Endothelial cell of umbilical vein (primary cell): Measurements from ENCODE around the gene RNF150. TPM values are rescaled to one million over a fixed set of nuclear protein-coding genes. Genes with fewer than 3 reads are reported as not detected.

ENCODE experiments used
- BruUV-seq: library from RNA; stranded (reverse); fragments of 400-500 nt; replicated peaks from 2 replicates; lab custom pipeline; 2021; lab: Mats Ljungman, UMichigan
- CTCF ChIA-PET: fragments of 300-600, 350-600 bp; sonication (Branson Sonifier 250); formaldehyde crosslinking; loops from one replicate; lab custom pipeline; 2021; ENCODE audit warnings: antibody characterized with exemption, inconsistent platforms; lab: Charles Lee
- POLR2A ChIA-PET: fragments of 300-600, 350-600 bp; sonication (Branson Sonifier 250); formaldehyde crosslinking; loops from one replicate; lab custom pipeline; 2021; ENCODE audit warnings: antibody characterized with exemption, inconsistent platforms; lab: Charles Lee
- DNase-seq: peaks from one replicate; pipeline ENCODE4 v3.0.0-alpha.2; 2011; ENCODE audit warnings: low read depth, low spot score
- FAIRE-seq: peaks from 2 replicates; lab custom pipeline; 2011; peaks lifted over from hg19 to GRCh38; lab: Jason Lieb, UNC
- H2AFZ ChIP-seq: 2 replicates; pipeline ENCODE4 v1.6.0; 2012; ENCODE audit warnings: low read depth, low read length, control low read depth, inconsistent platforms
- H3K27ac ChIP-seq: 2 replicates; pipeline ENCODE4 v1.5.1; 2011; ENCODE audit warnings: low read depth, mild to moderate bottlenecking, control low read depth, low read length, moderate library complexity; ENCODE audit not compliant: insufficient read depth
- H3K27me3 ChIP-seq, 2 experiments: 2 replicates each; pipeline versions ENCODE4 v1.6.0 to v1.6.1; 2011; ENCODE audit warnings: low read length in 2 of 2, mixed read lengths in 1 of 2; ENCODE audit not compliant: control insufficient read depth in 2 of 2, insufficient read depth in 2 of 2
- H3K36me3 ChIP-seq, 2 experiments: 2 replicates in 1 of 2; 3 replicates in 1 of 2; pipeline ENCODE4 v1.5.1; 2011; ENCODE audit warnings: low read length in 2 of 2, mild to moderate bottlenecking in 1 of 2, moderate library complexity in 1 of 2; ENCODE audit not compliant: control insufficient read depth in 2 of 2, insufficient read depth in 2 of 2; ENCODE audit errors: extremely low read depth in 1 of 2
- H3K4me1 ChIP-seq: 3 replicates; pipeline ENCODE4 v1.5.1; 2011; ENCODE audit warnings: mild to moderate bottlenecking, low read length; ENCODE audit not compliant: control insufficient read depth, insufficient read depth; ENCODE audit errors: extremely low read depth
- H3K4me2 ChIP-seq: 2 replicates; pipeline ENCODE4 v1.6.1; 2011; ENCODE audit warnings: low read length, control low read depth, mixed read lengths; ENCODE audit not compliant: insufficient read depth
- H3K4me3 ChIP-seq, 3 experiments: fragments of 200-600 bp in 1 of 3; sonication (generic), shearing (Covaris generic) in 1 of 3; replicated peaks in 1 of 3; 2 replicates each; pipeline ENCODE4 v1.5.1; 2011 to 2016; ENCODE audit warnings: control low read depth in 3 of 3, low read length in 3 of 3, mild to moderate bottlenecking in 2 of 3, inconsistent platforms in 1 of 3, low read depth in 1 of 3, moderate library complexity in 1 of 3; ENCODE audit not compliant: insufficient read depth in 1 of 3
- H3K79me2 ChIP-seq: 2 replicates; pipeline ENCODE4 v1.6.0; 2012; ENCODE audit warnings: low read length, inconsistent platforms; ENCODE audit not compliant: control insufficient read depth, insufficient read depth
- H3K9ac ChIP-seq: replicated peaks from 2 replicates; pipeline ENCODE3; 2011; ENCODE audit warnings: low read length, control low read depth; ENCODE audit not compliant: insufficient read depth; ENCODE audit errors: extremely low read depth
- H3K9me1 ChIP-seq: replicated peaks from 3 replicates; pipeline ENCODE4 v1.6.0; 2011; ENCODE audit warnings: mild to moderate bottlenecking, low read length; ENCODE audit not compliant: control insufficient read depth, insufficient read depth; ENCODE audit errors: extremely low read depth
- H3K9me3 ChIP-seq: replicated peaks from 2 replicates; pipeline ENCODE4 v1.5.1; 2012; ENCODE audit warnings: low read length, inconsistent platforms; ENCODE audit not compliant: control insufficient read depth, insufficient read depth
- H4K20me1 ChIP-seq: replicated peaks from 2 replicates; pipeline ENCODE3; 2011; ENCODE audit warnings: mild to moderate bottlenecking, low read length; ENCODE audit not compliant: control insufficient read depth, insufficient read depth; ENCODE audit errors: extremely low read depth
- CTCF ChIP-seq, 2 donors: IDR thresholded peaks; 1 replicate in 1 of 2; 2 replicates in 1 of 2; pipeline ENCODE4 v1.5.1; 2011; ENCODE audit warnings: low read length in 2 of 2, mild to moderate bottlenecking in 2 of 2, moderate library complexity in 2 of 2, control low read depth in 1 of 2, inconsistent platforms in 1 of 2, low read depth in 1 of 2; ENCODE audit not compliant: insufficient read depth in 1 of 2; ENCODE audit errors: extremely low read depth in 1 of 2
- EZH2 ChIP-seq: IDR thresholded peaks from 2 replicates; pipeline ENCODE4 v1.6.1; 2012; ENCODE audit warnings: borderline replicate concordance, low read depth, mild to moderate bottlenecking, moderate library complexity, low read length, inconsistent platforms; ENCODE audit not compliant: severe bottlenecking
- FOS ChIP-seq: IDR thresholded peaks from 2 replicates; pipeline ENCODE4 v1.6.1; 2011; ENCODE audit warnings: mild to moderate bottlenecking, low read length, moderate library complexity, borderline replicate concordance; ENCODE audit not compliant: insufficient read depth
- GATA2 ChIP-seq: IDR thresholded peaks from 2 replicates; pipeline ENCODE4 v1.7.0; 2011; ENCODE audit warnings: low read depth, mild to moderate bottlenecking, moderate library complexity, mixed read lengths, low read length; ENCODE audit not compliant: insufficient read length, insufficient read depth
- JUN ChIP-seq: IDR thresholded peaks from 2 replicates; pipeline ENCODE4 v1.6.1; 2011; ENCODE audit warnings: borderline replicate concordance, low read depth; ENCODE audit not compliant: insufficient read length, insufficient read depth
- MAX ChIP-seq: IDR thresholded peaks from 2 replicates; pipeline ENCODE4 v1.6.1; 2011; ENCODE audit not compliant: insufficient read depth, insufficient read length
- MYC ChIP-seq: IDR thresholded peaks from one replicate; pipeline ENCODE4 v1.6.1; 2011; ENCODE audit warnings: mild to moderate bottlenecking, low read depth, low read length
- POLR2A ChIP-seq: IDR thresholded peaks from 2 replicates; pipeline ENCODE4 v1.6.1; 2012; ENCODE audit warnings: low read depth, mild to moderate bottlenecking, control low read depth, low read length
- POLR2AphosphoS5 ChIP-seq: IDR thresholded peaks from 2 replicates; pipeline ENCODE4 v1.6.1; 2012; ENCODE audit warnings: low read depth, mild to moderate bottlenecking, control low read depth, low read length, moderate library complexity; ENCODE audit not compliant: insufficient read depth
- dilution Hi-C: fragments of 300-500 bp; cut with MboI; formaldehyde crosslinking; loops from one replicate; pipeline ENCODE4 v1.15.0; 2019; ENCODE audit warnings: low sequenced_read_pairs; ENCODE audit not compliant: extremely low pct_ligation_motif_present
- intact Hi-C: fragments of 100-400 bp; cut with micrococcal nuclease; formaldehyde crosslinking; loops from one replicate; pipeline ENCODE4 v1.10.0; 2022
- polyA plus RNA-seq, 4 experiments: library from polyadenylated mRNA; depleted of rRNA in 3 of 4; stranded (reverse) in 3 of 4; unstranded in 1 of 4; fragments of >200 nt; gene quantifications; 2 replicates each; pipeline versions ENCODE4 v1.2.1 to v1.2.3, GENCODE V29; 2011 to 2012; ENCODE audit warnings: missing spikeins in 1 of 4
- total RNA-seq: library from RNA; stranded (reverse); gene quantifications from 2 replicates; pipeline ENCODE4 v1.2.3, GENCODE V29; 2021

Gene RNF150
- total and polyA plus RNA-seq, 2 donors (not counting 3 experiments of a cell fraction or from before 2014, with no cell fraction given) = 0.33 to 0.35 TPM

GRCh38 chr4:140871368-140871767 is 261.9 kb downstream of the RNF150 start:
- Histone ChIP-seq H3K4me2 (no peak overlapping the region), H3K27ac (no peak overlapping the region), H3K9me3 (no peaks in the 10 kb centered on the region), H2AFZ (no peak overlapping the region), H3K36me3 (no peaks in the 10 kb centered on the region), H3K9me1 (no peaks in the 10 kb centered on the region), H3K4me1 (no peaks in the 10 kb centered on the region), H3K27me3 (peaks cover 10 to 50% of the 10 kb centered on the region in 2 experiments), H4K20me1 (no peaks in the 10 kb centered on the region), H3K4me3 (no peak overlapping the region), H3K9ac (no peak overlapping the region), H3K79me2 (no peaks in the 10 kb centered on the region)
- CTCF ChIA-PET = interaction anchor here (0.7 to 3.0 kb wide), 2 partner anchors 12 to 17 kb away, joined by 3 to 32 read pairs; no protein-coding TSS in a partner anchor
- FAIRE-seq = no peak
- intact Hi-C loops = no loop called here
- no TSS peak for BruUV-seq
- TF ChIP-seq FOS (no peak), MYC (no peak), POLR2A (no peak), POLR2AphosphoS5 (no peak), CTCF (IDR thresholded peaks at IDR 0.05; ENCODE audit: extremely low read depth in 1 of 2, insufficient read depth in 1 of 2, low read depth in 1 of 2, low read length in 2 of 2) (no peak), MAX (no peak), EZH2 (no peak), JUN (no peak), GATA2 (no peak)
- POLR2A ChIA-PET = no interaction called here
- dilution Hi-C loops = no loop called here
- no peak for DNase-seq
